Activated CD8-positive, alpha-beta memory T cell treated with anti-CD3 and anti-CD28 coated beads for 24 hours (primary cell): Measurements from ENCODE around the gene SHROOM2.

Experiments
- DNase-seq: peaks from one replicate; pipeline ENCODE4 v3.0.0-alpha.2; 2020

The SHROOM2 gene

GRCh38 chrX:9906919-9907318, 120.7 kb downstream of the SHROOM2 start:
- no peak for DNase-seq

GRCh38 chrX:9907645-9908387, 121.6 kb downstream of the SHROOM2 start:
- DNase-seq: no peak

- no peak for DNase-seq
Measured at GRCh38 chrX:9909254-9909653, 123.0 kb downstream of the SHROOM2 start.

- DNase-seq: no peak
Measured at GRCh38 chrX:9911487-9911886, 125.3 kb downstream of the SHROOM2 start.

- no peak for DNase-seq
Measured at GRCh38 chrX:9912351-9913145, 126.3 kb downstream of the SHROOM2 start.

GRCh38 chrX:9913146-9913433, 126.9 kb downstream of the SHROOM2 start:
- DNase-seq: no peak

- DNase-seq: no peak
Measured at GRCh38 chrX:9917861-9918260, 131.6 kb downstream of the SHROOM2 start.

- no peak for DNase-seq
Measured at GRCh38 chrX:9919632-9920172, 133.5 kb downstream of the SHROOM2 start.

- no peak for DNase-seq
Measured at GRCh38 chrX:9921407-9921806, 135.2 kb downstream of the SHROOM2 start.

- DNase-seq: no peak
Measured at GRCh38 chrX:9923357-9923756, 137.1 kb downstream of the SHROOM2 start.

GRCh38 chrX:9926002-9926401, 139.8 kb downstream of the SHROOM2 start:
- no peak for DNase-seq

GRCh38 chrX:9927698-9928482, 141.7 kb downstream of the SHROOM2 start:
- DNase-seq: no peak

GRCh38 chrX:9935436-9935835, 149.2 kb downstream of the SHROOM2 start:
- no peak for DNase-seq

- no peak for DNase-seq
Measured at GRCh38 chrX:9937761-9938160, 151.5 kb downstream of the SHROOM2 start.

- no peak for DNase-seq
Measured at GRCh38 chrX:9938516-9938915, 152.3 kb downstream of the SHROOM2 start.

- DNase-seq: no peak
Measured at GRCh38 chrX:9940421-9940820, 154.2 kb downstream of the SHROOM2 start.

GRCh38 chrX:9942086-9942485, 155.9 kb downstream of the SHROOM2 start:
- DNase-seq: peak; percentile 77

GRCh38 chrX:9943420-9943819, 157.2 kb downstream of the SHROOM2 start:
- DNase-seq: no peak

- DNase-seq: no peak
Measured at GRCh38 chrX:9947131-9947794, 161.0 kb downstream of the SHROOM2 start.

GRCh38 chrX:9948406-9948805, 162.2 kb downstream of the SHROOM2 start:
- no peak for DNase-seq

GRCh38 chrX:9952300-9952699, 166.1 kb downstream of the SHROOM2 start:
- no peak for DNase-seq

GRCh38 chrX:9953396-9953795, 167.2 kb downstream of the SHROOM2 start:
- DNase-seq: no peak

GRCh38 chrX:9955506-9955905, 169.3 kb downstream of the SHROOM2 start:
- no peak for DNase-seq
